ENCODE measurements around the gene C19orf73.
"Not testable (repeated sequence)": the region's sequence is repeated elsewhere in the genome, so short reads cannot be mapped to it uniquely, and the experiment has no call there.

C19orf73 gene

DNA sequence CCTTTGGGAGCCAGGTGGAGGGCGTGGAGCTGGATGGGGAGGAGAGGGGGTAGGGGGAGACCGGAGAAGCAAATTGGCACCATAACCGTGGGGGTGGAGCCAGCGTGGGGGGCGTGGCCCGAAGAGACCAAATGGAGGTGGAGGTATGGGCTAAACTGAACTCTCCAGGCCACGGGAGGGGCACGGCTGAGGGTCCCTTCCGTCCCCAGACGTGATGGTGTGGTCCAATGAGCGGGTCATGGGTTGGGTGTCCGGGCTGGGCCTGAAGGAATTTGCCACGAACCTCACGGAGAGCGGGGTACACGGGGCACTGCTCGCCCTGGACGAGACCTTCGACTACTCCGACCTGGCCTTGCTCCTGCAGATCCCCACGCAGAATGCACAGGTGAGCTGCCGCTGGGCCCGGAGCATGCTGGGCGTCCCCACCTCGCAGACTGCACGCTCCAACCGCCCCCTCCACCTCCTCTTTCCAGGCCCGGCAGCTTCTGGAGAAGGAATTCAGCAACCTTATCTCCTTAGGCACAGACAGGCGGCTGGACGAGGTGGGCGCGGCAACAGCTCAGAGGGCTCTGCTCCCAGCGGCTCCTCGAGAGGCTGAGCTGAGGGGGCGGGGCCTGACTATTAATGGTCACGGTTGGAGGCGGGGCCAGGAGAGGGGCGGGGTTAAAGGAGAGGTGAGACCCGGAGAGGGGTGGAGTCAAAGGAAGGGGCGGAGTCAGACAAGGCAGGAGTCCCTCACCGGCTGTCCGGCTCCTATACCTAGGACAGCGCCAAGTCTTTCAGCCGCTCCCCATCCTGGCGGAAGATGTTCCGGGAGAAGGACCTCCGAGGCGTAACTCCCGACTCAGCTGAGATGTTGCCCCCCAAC, 30.1 kb upstream of the C19orf73 start:
- DNase-seq = peak; percentile 59

- DNase-seq = no peak
These were observed 29.2 kb upstream of the C19orf73 start for GRCh38 chr19:49148044-49148682.

- not testable (repeated sequence) for DNase-seq
These were observed 27.4 kb upstream of the C19orf73 start for GRCh38 chr19:49146408-49146770.

DNA sequence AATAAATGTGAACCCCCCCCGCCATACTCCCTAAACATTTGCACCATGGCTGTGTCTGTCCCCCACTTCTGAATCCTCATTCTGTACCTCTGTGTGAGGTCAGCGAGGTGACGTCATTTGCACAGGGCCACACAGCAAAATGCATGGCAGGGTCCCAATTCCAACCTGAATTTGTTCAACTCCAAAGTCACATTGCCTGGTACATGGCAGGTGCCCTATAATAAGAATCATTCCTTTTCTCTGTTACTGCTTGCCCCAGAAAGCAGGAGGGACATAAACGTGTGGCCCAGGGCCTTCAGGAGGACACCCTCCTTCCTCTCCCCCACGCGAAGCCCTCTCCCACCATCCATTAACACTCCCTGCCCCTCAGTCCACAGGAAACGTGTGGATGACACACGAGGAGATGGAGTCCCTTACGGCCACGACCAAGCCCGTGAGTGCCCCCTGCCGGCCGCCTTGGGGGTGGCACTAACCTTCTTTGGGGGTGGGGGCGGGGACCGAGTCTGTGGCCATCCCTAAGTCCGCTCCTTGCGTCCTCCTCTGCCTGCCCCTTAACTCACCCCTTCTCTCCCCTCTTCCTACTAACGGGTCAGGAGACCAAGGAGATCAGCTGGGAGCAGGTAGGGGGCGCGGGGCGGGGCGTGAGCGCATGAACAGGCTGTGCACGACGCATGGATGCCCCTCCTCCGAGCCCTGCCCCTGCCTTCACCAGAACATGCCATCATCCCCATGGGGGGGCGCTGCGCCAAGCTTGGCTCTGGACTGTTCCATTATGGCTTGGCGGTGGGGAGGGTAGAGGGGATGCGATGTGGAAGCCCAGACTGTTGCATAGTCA, 26.8 kb upstream of the C19orf73 start:
- DNase-seq = peak; percentile 61

- DNase-seq = no peak
These were observed 24.0 kb upstream of the C19orf73 start for GRCh38 chr19:49142866-49143335.

- DNase-seq = no peak
These were observed 22.4 kb upstream of the C19orf73 start for GRCh38 chr19:49141352-49141751.

- no peak for DNase-seq
These were observed 22.0 kb upstream of the C19orf73 start for GRCh38 chr19:49140951-49141350.

- DNase-seq = no peak
These were observed 17.8 kb upstream of the C19orf73 start for GRCh38 chr19:49136771-49137171.

DNA sequence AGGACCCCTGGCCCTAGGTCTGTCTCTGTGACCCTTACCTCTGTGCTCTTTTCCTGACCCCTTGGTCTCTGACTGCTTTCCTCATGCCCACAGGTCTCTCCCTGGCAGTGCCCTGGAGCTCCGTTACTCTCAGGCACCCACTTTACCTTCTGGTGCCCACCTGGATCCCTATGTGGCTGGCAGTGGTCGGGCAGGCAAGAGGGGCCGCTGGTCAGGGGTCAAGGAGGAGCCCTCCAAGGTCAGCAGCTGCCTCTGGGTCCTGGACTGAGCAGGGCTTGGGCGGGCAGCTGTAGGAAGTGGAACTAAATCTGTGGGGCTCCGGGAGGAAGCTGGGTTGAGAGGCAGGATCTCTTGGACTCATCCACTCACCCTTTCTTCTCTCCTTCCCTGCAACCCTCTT, 16.7 kb upstream of the C19orf73 start:
- DNase-seq = no peak

GRCh38 chr19:49133621-49134454, 14.9 kb upstream of the C19orf73 start:
- DNase-seq = no peak

- no peak for DNase-seq
These were observed 14.1 kb upstream of the C19orf73 start for GRCh38 chr19:49132974-49133609.

- DNase-seq = no peak
These were observed 11.4 kb upstream of the C19orf73 start for GRCh38 chr19:49130325-49130724.

GRCh38 chr19:49129238-49129583, 10.3 kb upstream of the C19orf73 start:
- no peak for DNase-seq

DNA sequence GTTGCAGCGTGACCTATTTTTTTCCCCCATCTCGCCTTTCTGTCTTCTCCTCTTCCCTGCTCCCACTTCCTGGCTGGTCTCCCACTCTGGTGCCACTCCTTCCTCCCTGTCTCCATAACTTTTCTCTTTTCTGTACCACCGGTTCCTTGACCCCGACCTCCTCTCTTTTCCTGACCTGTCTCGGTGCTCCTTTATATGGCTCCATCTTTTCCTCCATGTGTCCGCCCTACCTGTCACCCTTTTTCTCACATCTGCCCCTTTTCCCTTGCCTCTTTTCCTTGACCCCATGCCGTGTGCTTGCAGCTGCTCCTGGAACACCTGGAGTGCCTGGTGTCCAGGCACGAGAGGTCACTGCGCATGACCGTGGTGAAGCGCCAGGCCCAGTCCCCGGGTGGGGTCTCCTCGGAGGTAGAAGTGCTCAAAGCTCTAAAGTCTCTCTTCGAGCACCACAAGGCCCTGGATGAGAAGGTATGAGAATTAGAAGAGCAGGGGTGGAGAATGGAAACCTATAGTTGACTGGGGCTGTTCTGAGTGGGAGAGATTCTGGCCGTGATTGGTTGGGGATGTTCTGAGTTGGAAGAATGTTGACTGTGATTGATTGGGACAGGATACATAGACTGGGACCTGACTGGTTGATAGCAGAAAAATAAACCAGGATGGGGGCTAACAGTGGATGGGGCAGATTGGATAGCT, 9.7 kb upstream of the C19orf73 start:
- DNase-seq = no peak

DNA sequence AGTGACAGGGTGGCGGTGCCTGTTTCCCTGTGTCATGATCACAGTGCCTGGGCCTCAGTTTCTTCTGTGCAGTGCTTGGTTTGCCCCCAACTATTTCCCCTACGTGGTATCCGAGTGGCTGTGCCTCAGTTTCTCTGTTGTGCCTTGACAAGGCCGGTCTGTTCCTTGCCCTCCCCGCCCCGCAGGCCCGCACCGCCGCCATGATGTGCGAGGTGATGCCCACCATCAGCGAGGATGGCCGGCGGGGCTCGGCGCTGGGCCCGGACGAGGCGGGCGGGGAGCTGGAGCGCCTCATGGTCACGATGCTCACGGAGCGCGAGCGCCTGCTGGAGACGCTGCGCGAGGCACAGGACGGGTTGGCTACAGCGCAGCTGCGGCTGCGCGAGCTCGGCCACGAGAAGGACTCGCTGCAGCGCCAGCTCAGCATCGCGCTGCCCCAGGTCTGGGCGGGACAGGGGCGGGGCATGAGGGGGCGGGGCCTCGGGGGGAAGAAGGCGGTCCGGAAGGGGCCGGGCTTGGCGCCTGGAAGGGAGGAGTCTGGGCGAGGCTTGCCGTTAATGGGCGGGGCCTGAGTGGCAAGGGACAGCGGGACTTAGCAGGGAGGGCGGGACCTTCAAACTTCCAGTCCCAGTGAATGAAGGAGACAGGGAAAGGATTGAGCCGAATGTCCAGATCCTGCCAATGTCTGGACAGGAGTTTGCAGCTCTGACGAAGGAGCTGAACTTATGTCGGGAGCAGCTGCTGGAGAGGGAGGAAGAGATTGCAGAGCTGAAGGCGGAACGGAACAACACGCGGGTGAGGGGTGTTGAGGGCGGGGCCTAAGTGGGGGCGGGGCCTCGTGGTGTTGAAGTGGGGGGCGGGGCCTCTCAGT, 9.0 kb upstream of the C19orf73 start:
- peak; percentile 89 for DNase-seq

GRCh38 chr19:49127225-49127624, 8.3 kb upstream of the C19orf73 start:
- not testable (repeated sequence) for DNase-seq

GRCh38 chr19:49126575-49126974, 7.6 kb upstream of the C19orf73 start:
- no peak for DNase-seq

GRCh38 chr19:49125025-49125731, 6.2 kb upstream of the C19orf73 start:
- no peak for DNase-seq

DNA sequence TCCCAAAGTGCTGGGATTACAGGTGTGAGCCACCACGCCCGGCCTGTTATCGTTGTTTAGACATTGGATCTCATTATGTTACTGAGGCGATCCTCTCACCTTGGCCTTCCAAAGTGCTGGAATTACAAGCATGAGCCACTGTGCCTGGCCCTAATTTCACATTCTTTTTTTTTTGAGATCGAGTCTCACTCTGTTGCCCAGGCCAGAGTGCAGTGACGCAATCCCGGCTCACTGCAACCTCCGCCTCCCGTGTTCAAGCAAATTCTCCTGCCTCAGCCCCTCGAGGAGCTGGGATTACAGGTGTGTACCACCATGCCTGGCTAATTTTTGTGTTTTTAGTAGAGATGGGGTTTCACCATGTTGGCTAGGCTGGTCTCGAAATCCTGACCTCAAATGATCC, 4.3 kb upstream of the C19orf73 start:
- DNase-seq = not testable (repeated sequence)

DNA sequence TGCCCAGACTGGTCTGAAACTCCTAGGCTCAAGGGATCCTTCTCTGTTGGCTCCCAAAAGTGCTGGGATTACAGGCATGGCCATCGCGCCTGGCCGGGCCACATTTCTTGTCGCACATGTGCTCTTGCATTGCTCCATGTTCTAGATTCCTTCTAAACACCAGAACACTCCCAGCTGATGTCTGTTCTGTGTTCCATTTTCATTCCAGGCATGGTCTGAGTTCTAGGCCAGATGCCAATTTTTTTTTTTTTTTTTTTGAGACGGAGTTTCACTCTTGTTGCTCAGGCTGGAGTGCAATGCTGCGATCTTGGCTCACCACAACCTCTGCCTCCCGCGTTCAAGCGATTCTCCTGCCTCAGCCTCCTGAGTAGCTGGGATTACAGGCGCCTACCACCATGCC, 2.9 kb upstream of the C19orf73 start:
- DNase-seq = not testable (repeated sequence)

Data from activated CD4-positive, alpha-beta T cell treated with anti-CD3 and anti-CD28 coated beads for 1 hour (primary cell).